ENCODE measurements around the gene DSCAML1.

DSCAML1 gene

DNA sequence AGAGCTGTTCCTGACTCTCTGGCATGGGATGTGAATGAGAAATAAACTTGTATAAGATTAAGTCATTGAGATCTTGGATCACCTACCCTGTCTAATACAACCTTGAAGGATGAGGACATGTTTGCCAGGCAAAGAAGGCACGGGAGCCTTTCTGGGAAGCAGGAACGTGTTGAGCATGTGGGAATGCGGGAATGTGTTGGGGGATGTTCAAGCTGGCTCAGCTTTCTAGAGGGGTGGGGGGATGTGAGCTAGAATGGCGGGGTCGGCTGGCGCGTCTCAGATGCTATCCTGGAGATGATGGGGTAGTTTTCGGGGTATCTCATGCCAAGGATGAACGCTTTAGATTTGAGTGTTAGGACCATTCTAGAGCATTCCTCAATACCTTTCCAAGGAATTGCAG is 227.1 kb downstream of the DSCAML1 start:
- no peak for DNase-seq

DNA sequence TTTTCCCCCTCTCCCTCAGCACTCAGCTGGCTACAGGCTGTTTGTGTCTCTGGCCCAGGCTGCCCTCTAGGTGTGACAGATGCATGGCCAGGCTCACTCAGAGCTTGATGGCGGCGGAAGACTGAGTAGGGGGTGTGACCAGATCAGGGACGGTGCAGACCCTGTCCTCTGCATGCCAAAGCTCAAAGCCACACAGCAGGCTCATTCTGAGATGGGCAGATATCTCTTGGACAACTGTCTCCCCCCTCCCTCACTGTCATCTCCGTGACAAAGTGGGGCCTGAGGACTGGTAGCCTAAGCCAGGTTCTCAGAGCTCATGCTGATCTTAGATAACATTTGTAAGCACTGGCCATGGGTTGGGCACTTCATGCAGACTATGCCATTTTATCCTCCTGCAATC is 231.3 kb downstream of the DSCAML1 start:
- no peak for DNase-seq

DNA sequence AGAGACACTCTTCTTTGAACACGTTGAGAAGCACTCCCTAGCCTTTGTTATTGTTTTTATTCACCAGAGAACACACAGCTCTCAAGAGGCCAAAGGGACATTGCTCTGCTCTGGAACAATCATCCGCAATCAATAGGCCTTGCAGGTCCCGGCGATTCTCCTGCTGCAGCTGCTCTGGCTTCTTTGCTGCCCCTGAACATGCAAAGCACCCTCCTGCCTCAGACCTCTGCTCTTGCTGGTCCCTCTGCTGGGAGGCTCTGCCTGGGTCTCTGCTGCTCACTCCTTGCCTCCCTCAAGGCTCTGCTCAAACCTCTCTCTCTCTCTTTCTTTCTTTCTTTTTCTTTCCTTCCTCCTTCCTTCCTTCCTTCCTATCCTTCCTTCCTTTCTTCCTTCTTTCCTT is 232.7 kb downstream of the DSCAML1 start:
- DNase-seq = no peak

DNA sequence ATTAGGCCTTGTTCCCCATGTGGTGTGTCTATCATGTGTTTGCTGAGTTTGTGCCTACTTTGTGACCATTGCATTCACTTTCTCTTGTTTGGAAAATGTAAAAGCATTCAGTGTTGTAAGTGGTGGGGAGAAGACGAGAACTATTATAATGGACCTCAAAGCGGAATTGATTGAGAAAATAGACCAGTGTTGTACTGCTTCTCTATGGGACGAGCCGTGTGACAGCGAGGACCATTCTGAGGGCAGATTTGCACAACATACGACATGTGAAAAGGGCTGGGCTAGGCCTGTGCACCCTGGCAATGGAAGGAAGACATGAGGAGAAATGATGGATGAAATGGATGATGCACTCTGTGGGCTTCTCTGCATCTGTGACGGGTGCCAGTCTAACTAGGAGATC is 233.5 kb downstream of the DSCAML1 start:
- DNase-seq = no peak

DNA sequence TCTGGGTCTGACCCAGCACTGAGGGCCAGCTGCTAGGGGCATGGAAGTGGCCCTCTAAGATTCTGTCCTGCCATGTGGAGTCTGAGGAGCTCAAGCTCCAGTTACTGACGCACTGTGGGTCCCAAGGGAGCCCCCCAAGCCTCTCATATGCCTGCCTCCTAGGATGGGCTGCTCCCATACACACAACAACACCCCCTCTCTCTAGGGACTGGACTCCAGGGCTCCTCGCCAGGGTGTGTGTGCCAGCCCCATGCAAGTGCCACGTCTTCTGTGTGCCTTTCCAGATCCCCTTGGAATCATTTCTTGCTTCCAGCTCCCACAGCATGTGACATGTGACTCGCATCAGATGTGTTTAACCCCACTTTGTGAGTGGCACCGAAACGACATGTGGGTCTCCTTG is 234.9 kb downstream of the DSCAML1 start:
- DNase-seq = no peak

DNA sequence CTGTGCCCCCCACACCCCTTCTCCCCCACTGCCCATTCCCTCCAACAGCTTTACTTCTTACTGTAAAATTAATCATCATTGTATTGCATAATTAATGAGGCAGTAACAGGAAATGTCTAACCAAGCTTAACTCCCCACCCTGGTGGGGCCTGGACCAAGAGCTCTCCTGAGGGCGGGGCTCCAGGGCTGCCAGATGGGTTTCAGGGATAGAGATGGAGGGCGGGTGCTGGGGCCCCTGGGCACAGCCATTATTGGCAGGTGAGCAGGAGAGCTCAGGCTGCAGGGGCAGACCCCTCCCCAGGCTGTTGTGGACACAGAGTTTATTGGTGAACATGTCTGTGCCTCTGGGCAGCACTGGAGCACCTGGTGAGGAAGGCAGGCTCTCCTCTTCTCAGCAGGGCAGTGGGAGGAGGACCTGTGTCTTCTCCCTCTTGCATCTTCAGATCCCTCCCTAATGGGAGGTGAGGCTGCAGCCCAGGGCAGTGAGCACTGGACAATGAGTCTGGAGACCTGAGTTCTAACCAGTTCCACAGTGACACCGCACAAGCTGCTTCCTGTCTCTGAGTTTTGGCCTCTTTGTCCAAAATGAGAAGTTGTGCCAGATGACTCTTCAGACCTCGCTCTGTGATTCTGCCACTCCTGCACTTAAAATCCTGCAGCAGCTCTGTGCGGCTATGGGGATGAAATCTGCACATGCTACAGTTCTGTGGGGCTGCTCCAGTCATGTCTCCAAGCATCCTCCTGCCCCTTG is 236.1 kb downstream of the DSCAML1 start:
- DNase-seq = no peak

DNA sequence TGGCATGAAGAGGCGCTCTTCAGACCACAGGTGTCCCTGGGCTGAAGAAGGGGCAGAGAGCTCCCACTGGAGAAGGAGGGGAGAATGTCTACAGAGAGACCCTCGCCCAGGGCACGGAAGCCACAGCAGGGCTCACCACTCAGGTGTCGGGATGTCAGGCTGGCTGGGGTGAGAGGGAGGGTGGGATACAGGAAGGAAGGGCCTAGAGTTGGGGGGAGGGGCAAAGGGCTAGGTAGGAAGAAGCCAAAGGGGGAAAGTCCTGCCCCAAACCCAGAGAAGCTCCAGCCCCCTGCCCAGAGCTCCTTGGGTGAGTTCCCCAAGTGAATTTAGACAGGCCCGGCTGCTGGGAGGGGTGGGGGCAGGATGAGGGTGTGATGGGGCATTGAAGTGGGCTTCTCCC is 237.3 kb downstream of the DSCAML1 start:
- no peak for DNase-seq

DNA sequence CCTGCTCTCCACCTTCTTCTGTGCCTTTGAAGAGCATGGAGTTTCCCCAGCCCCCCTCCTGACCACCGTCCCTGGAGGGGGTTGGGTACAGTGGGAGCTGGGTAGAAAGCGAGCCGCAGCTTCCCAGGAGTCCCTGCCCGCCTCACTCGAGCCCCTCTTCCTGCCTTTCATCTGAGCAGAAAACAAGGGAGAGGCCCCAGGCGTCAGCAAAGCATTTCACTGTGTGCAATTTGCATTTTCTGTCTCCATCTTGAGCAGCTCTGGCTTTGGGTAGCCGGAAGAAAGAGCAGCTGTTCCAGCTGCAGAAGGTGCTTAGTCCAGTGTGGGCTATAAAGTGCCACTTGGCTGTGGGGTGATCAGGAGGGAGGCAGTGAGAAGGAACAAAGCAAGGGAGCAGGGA is 239.7 kb downstream of the DSCAML1 start:
- DNase-seq = no peak

DNA sequence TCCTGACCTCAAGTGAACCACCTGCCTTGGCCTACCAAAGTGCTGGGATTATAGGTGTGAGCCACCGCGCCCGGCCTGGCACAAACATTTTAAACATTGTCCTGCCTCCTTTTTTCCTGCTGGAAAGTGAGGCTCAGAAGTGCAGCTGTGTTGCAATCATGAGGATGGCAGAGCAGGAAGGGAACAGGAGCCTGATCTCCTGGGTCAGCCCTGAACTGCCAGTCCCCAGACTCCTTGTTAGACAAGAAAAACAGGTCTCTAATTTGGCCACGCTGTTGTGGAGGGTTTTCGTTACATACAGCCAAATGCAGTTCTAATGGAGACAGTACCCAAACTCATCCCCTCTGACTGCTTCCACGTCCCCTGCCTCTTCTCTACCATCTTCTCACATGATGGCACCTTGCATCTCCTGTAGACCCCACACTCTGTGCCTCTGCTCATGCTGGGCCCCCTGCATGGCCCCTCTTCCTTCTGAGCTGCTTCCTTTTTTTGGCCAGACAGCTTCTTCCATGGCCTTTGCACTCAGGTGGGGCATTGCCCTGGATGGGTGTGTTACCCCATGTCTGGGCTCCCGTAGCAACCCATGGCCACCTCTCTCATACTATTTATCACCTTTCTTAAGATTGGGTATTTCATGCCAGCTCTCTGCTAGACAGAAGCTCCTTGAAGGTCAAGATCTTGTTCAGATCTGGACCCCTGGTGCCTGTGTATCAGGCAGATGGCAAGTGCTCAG is 242.2 kb downstream of the DSCAML1 start:
- DNase-seq = no peak

DNA sequence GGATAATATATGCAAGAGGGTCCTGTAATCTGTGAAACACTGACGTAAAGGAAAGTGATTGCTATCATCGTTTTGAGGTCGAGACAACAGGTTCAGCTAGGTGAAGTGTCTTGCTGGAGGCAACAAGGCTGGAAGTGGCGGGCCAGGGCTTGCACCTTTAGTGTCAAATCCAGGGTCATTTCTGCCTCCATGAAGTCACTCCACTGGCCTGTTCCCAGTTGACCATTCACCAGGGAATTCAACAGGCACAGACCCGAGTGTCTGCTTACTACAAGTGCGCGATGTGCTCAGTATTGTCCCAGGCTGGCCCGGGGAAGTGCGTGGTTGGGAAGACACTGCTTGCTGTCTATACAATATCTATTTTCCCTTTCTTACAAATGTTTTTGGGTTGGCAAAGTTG is 244.4 kb downstream of the DSCAML1 start:
- no peak for DNase-seq

DNA sequence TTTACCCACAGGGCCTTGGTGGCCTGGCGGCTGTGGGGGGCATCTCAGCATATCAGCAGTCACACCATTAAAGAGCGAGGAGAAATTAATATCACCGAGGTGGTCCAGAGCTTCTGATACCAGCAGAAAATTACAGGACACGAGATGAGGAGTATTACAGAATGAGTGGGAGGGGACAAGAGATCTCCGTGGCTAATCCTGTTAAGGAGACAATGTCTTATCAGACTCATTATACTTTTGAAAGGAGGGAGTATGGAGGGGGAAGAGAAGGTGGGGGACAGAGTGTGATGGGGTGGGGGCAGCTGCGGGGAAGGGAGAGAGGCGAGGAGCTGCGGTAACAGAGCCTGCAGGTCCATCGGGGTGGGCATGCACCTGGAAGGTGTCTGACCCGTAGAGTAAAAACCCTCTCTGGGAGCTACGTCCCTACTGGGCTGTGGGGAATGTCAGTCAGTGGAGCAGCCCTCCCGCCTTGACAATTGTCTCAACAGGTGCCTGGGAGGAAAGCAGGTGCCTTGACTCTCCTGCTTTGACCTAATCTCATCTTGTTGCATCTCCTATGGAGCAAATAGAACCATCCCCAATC is 245.2 kb downstream of the DSCAML1 start:
- no peak for DNase-seq

DNA sequence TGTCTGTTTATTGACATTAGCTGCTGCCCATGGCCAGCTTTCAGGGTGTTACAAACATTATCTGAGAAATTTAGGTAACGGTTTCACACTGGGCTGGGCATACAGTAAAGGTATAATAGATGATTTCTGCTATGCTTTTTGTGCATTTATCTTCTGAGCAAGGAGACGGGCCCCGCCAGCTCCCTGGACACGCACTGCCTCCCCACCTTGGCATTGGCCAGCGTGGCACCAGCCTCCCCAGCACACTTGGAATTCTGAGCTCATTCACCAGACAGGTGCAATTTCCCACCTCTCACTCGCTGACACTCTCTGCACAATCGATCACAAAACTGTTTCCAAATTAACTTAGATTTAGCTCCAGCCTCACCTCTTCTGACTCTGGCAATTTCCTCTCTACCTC is 246.6 kb downstream of the DSCAML1 start:
- DNase-seq = no peak

DNA sequence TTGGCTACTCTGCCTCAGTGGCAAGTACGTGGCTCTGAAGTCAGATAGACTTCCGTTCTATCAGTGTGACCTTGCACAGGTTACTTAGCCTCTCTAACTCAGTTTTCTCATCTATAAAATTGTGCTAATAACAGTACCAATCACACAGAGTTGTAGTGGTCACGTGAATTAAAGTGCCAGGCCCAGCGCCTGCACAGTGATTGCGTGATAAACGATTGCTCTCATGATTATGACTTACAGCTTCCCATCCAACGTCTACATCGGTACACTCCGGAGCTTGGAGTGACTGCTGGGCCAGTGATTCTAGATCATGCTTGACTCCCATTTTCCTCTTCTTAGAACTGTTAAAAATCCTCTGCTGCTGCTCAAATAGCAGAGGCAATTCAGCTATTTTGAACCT is 247.6 kb downstream of the DSCAML1 start:
- DNase-seq = no peak

DNA sequence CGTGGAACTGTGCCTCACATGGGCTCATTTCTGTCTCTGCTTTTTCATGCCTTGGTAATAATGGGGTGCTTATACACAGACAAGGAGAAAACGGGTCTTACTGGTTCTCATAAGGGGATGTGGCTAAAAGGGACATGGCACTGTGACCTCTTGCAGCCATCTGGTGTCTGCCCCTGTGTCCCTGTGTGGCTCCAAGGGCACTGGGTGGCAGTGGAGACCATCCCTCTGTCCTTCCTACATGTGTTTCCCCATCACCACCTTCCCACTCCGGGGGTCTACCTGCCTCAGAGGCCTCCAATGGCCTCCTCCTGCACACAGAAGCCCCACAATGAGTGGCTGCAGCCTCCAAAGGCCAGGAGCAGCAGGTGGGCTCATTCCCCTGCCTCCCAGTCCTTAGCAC is 248.1 kb downstream of the DSCAML1 start:
- DNase-seq = no peak

DNA sequence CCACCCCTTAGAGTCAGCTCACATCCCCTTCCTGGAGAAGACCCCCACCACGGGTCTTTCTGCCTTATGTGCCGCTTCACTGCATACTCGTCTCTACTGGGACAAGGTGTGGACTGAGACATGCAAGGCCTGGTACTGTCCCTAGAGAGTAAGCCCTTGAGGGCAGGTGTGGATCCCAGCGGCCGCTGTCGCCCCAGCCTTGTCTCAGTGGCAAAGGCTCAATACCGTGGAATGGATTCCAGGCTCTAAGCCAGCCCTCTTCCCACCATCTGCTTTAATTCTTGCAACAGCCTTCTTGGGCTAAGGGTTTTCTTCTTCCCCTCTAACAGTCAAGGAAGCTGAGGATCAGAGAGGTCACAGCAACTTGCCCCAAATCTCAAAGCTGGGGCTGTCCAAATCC is 249.1 kb downstream of the DSCAML1 start:
- no peak for DNase-seq

DNA sequence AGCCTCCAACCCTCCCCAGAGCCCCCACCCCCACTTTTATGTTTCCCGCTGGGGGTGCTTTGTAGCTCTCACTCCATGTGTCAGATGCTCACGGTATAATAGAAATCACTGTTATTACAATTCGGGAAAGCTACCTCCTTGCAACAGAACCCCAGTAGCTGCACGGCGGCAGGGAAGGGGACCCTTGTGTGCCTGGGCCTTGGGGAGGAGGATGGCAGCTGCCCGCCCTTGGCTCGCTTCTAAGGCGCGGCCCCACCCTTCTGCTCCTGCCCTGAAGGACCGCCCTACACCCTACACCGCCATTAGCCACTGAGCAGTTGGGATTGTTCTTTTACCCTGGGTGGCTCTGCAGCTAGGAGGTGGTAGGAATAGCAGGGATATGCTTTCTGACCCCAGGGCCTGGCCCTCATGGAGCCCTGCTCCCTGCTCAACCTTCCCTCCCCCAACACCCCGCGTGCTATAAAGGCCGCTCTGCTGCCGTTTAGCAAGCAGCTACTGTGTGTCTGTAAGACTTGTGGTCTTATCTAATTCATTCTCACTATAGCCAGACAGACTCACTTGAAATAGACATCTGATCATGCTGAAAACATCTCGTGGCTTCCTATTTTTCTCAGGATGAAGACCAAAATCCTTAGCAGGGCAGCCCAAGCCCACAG is 249.7 kb downstream of the DSCAML1 start:
- no peak for DNase-seq

DNA sequence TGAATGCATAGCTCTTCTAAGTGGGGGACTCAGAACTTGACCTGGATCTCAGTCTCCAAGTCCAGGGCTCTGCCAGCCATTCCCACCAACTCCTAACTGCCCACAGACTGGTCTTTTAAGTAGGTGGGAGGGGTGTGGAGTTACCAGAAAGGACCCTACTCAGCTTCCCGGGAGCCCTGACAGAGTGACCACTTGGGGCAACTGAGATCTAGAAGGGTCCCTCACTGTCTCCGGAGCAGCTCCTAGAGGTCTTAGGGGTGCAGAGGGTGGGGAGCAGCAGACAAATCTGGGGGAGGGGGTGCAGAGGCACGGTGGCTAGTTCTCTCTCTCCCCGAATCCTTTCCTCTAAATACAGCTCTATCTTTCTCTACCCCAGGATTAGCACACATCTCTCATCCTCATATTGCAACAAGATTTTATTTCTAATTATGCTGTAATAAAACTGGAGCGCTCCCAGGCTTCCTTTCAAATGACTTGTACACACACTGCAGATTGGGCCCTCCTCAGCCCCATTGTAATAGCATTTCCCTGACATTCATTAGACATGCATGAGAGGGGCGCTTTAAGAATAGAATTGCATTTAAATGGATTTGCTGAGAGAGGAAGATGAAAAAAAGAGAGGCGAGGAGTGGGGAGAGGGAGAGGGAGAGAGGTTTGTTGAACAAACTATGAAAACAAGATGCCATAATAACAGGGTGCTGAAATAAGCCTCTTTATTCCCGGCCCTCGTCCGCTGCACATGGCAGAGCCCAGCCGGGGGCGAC is 250.4 kb downstream of the DSCAML1 start:
- peak; percentile 29 for DNase-seq

DNA sequence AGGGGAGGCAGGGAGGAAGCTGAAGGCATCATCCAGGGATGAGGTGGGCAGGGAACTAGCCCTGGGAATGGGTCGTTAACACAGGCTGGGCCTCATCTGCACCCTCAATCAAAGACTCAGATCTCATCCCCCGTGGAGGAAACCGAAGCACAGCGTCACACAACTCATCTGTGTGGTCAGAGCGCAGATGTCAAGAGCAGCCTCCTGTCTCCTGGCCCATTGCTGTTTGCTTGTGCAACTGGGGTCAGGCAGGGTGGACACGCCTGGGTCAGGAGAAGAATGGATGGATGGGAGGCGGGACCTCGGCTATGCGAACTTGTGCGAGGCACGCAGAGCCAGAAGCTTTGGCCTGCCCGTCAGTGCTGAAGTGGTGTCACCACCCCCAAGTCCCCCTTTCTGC is 251.3 kb downstream of the DSCAML1 start:
- no peak for DNase-seq

DNA sequence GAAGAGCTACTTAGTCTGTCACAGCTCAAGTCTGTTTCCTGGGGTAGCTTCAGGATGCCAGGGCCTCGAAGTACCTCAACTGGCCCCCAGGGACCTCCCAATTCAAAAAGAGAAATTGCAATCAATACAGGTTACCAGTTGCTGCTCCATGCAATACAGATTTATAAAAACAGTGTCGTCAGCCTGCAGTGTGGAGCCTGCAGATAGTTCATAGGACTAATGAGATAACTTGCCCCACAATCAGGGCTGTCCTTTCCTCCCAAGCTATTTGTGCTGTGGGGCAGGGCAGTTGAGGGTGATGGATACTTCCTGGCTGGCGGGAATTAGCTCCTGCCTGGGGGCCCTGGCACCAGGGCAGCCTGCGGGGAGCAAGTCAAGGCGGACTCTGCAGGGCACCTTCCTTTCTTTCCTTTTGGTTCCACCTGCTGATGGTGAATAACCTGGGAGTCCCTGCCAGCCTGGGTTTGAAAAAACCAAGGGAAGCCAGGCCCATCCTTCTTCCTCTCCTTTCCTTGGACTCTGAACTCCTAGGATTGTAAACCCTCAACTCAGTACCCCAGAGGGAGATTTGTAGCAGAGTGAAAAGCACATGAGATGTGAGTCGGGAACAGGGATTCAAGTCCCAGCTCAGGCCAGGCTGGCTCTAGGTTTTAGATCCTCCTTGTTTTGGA is 252.8 kb downstream of the DSCAML1 start:
- no peak for DNase-seq

DNA sequence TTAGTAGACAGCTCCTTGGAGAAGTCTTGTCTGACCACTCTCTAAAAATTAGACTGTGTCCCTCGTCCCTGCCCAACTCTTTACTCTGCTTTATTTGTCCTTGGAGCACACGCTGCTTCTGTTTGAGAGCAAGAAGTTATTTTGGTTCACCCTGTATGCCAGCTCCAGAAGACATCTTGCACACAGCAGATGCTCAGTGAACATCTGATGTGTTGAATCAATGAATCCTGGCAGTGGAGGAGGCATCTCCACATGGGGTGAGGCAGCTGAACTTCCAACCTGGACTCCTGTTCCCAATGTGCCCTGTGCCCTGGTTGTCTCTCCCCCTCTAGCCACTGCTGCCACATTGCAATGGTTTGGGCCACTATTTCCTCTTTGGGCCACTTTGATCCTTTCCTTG is 255.8 kb downstream of the DSCAML1 start:
- DNase-seq = no peak

DNA sequence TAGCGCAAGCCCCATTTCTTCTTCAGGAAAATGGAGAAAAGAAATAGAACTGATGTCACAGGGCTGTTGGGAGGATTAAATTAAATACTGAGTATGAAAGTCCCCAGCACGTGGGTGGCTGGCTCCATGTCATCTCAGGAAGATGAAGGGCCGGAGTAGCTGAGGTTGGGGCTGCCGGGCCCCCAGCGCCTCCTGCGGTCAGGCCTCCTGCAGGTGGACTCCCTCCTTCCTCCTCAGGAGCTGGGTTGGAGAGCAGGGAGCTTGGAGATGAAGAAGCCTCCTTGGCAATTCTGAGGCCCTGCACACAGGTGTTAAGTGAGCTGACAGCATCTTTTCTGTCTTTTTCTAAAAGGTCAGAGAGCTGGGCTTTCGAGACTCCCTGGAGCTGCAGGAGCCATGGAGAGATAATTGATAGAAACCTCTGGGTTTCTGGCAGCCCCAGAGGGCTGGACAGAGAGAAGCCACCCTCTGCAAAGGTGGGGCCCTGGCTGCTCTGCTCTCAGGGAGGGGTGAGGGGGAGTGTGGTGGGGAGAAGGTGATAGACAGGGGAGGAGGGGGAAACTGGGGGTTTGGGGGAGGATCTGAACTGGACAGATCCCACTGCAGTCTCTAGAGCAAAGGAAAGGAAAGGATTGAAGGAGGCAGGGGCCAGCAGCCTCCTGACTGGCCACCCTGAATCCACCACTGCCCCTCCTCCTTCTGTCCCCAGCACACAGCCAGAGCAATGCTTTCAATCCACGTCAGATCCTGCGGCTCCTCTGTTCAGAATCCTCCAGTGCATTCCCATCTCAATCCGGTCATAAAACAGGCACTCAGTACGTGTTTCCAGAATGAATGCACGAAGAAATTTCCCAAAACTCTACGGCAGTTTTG is 258.5 kb downstream of the DSCAML1 start:
- no peak for DNase-seq
